GM23338 (cell line): ENCODE results near the gene OTUD4. TPM values are rescaled to one million over a fixed set of nuclear protein-coding genes. Genes with fewer than 3 reads are reported as not detected.
A peak's percentile ranks its signal among the peaks of the same experiment; 100 is the strongest.

Source experiments
- ATAC-seq: fragments of 200-7000 bp; cut with Tn5 transposase; 3 replicates; pipeline ENCODE4 v1.9.1; 2020
- DNase-seq: peaks from one replicate; pipeline ENCODE4 v3.0.0-alpha.2; 2015; ENCODE audit warnings: low spot score
- H2AFZ ChIP-seq: fragments of 200-600 bp; sonication (generic); 2 replicates; pipeline ENCODE4 v1.8.0; 2016; ENCODE audit warnings: antibody characterized with exemption, mild to moderate bottlenecking, moderate library complexity
- H3F3A ChIP-seq: fragments of 200-600 bp; sonication (generic); replicated peaks from 2 replicates; pipeline ENCODE4 v1.8.0; 2017; ENCODE audit warnings: antibody characterized with exemption, mixed run types, low read depth
- H3K27ac ChIP-seq: fragments of 200-600 bp; sonication (generic); 2 replicates; pipeline ENCODE4 v1.6.1; 2016; ENCODE audit warnings: low read depth
- H3K27me3 ChIP-seq: fragments of 200-600 bp; sonication (generic); 2 replicates; pipeline ENCODE4 v1.8.0; 2016; ENCODE audit warnings: mild to moderate bottlenecking, mixed run types, moderate library complexity; ENCODE audit not compliant: insufficient read depth
- H3K36me3 ChIP-seq: fragments of 200-600 bp; sonication (generic); 2 replicates; pipeline ENCODE4 v1.8.0; 2016; ENCODE audit warnings: mild to moderate bottlenecking; ENCODE audit not compliant: insufficient read depth
- H3K4me1 ChIP-seq: fragments of 200-600 bp; sonication (generic); 2 replicates; pipeline ENCODE4 v1.8.0; 2016; ENCODE audit warnings: mild to moderate bottlenecking, moderate library complexity; ENCODE audit not compliant: insufficient read depth
- H3K4me2 ChIP-seq: fragments of 200-600 bp; sonication (generic); 2 replicates; pipeline ENCODE4 v1.7.1; 2017; ENCODE audit warnings: mixed run types
- H3K4me3 ChIP-seq: fragments of 200-600 bp; sonication (generic); 2 replicates; pipeline ENCODE4 v1.6.1; 2016; ENCODE audit warnings: mixed run types
- H3K79me2 ChIP-seq: fragments of 200-600 bp; sonication (generic); replicated peaks from 2 replicates; pipeline ENCODE4 v1.8.0; 2017; ENCODE audit warnings: mild to moderate bottlenecking; ENCODE audit not compliant: insufficient read depth
- H3K9me2 ChIP-seq: fragments of 200-600 bp; sonication (generic); 2 replicates; pipeline ENCODE4 v1.8.0; 2017; ENCODE audit not compliant: insufficient read depth
- H4K20me1 ChIP-seq: fragments of 200-600 bp; sonication (generic); replicated peaks from 2 replicates; pipeline ENCODE4 v1.8.0; 2017; ENCODE audit warnings: mild to moderate bottlenecking; ENCODE audit not compliant: insufficient read depth
- H3K27ac Mint-ChIP-seq: 2 replicates; pipeline ENCODE4 v1.8.0; 2020; ENCODE audit warnings: inconsistent platforms, mild to moderate bottlenecking, moderate library complexity, mixed read lengths
- H3K27me3 Mint-ChIP-seq: 3 replicates; pipeline ENCODE4 v1.8.0; 2022; ENCODE audit warnings: low read depth, mild to moderate bottlenecking, moderate library complexity, mixed read lengths, inconsistent platforms; ENCODE audit not compliant: insufficient read depth, poor library complexity
- H3K36me3 Mint-ChIP-seq: 3 replicates; pipeline ENCODE4 v1.8.0; 2021; ENCODE audit warnings: low read depth, mild to moderate bottlenecking, inconsistent platforms, moderate library complexity, mixed read lengths
- H3K4me1 Mint-ChIP-seq: 3 replicates; pipeline ENCODE4 v1.8.0; 2020; ENCODE audit warnings: mild to moderate bottlenecking, inconsistent platforms, mixed read lengths
- H3K4me3 Mint-ChIP-seq: 3 replicates; pipeline ENCODE4 v1.8.0; 2021; ENCODE audit warnings: moderate library complexity, mild to moderate bottlenecking, inconsistent platforms, mixed read lengths
- H3K9me3 Mint-ChIP-seq: 3 replicates; pipeline ENCODE4 v1.8.0; 2020; ENCODE audit warnings: moderate library complexity, mild to moderate bottlenecking, inconsistent platforms, mixed read lengths
- CREB1 ChIP-seq: fragments of 250-450 bp; sonication (Bioruptor Pico); IDR thresholded peaks from 2 replicates; pipeline ENCODE4 v1.5.0; 2020; ENCODE audit warnings: low read depth, mild to moderate bottlenecking, moderate library complexity
- CTCF ChIP-seq, 2 experiments: fragments of 200-600 bp in 1 of 2; sonication (generic) in 1 of 2; conservative IDR thresholded peaks; 2 replicates each; pipeline versions ENCODE4 v1.5.1 to v1.6.1; 2016 to 2017; ENCODE audit warnings: antibody characterized with exemption in 2 of 2, low read depth in 2 of 2, mild to moderate bottlenecking in 2 of 2, moderate library complexity in 1 of 2
- EZH2phosphoT487 ChIP-seq: fragments of 200-600 bp; sonication (generic); IDR thresholded peaks from one replicate; pipeline ENCODE4 v1.8.1; 2018; ENCODE audit warnings: antibody characterized with exemption; ENCODE audit not compliant: unreplicated experiment
- JUNB ChIP-seq: IDR thresholded peaks from one replicate; pipeline ENCODE4 v1.6.1; 2016; ENCODE audit warnings: antibody characterized with exemption; ENCODE audit not compliant: unreplicated experiment
- STAT1 ChIP-seq: IDR thresholded peaks from one replicate; pipeline ENCODE4 v1.6.1; 2016; ENCODE audit warnings: antibody characterized with exemption; ENCODE audit not compliant: unreplicated experiment
- ZNF114 ChIP-seq: fragments of 250-450 bp; sonication (Bioruptor Pico); IDR thresholded peaks from 2 replicates; pipeline ENCODE4 v1.5.0; 2020; ENCODE audit warnings: mild to moderate bottlenecking, moderate library complexity
- ZNF462 ChIP-seq: fragments of 250-450 bp; sonication (Bioruptor Pico); IDR thresholded peaks from 2 replicates; pipeline ENCODE4 v1.5.0; 2020; ENCODE audit warnings: mild to moderate bottlenecking, moderate library complexity
- polyA plus RNA-seq: library from polyadenylated mRNA; unstranded; fragments of >200 nt; fragmentation: Nextera tagmentation; extraction: Ambion mirVana; gene quantifications from 2 replicates; pipeline ENCODE4 v1.2.1, GENCODE V29; 2016
- total RNA-seq: library from RNA; depleted of rRNA; stranded (reverse); fragments of >200 nt; shearing (Covaris generic); gene quantifications from 2 replicates; pipeline ENCODE4 v1.2.3, GENCODE V29; 2014

OTUD4 gene
- total and polyA plus RNA-seq, 2 experiments from 2014 or later = 17.9 to 53.2 TPM

GRCh38 chr4:145179281-145179860 is 1.0 kb downstream of the OTUD4 start:
- Histone ChIP-seq H2AFZ (peak overlapping the region; percentile 60; the same call in 1 of the 2 replicates), H3K27me3 (no peaks in the 10 kb centered on the region), H3K9me2 (no peaks in the 10 kb centered on the region), H3K27ac (no peak overlapping the region), H3K4me1 (peaks cover 8% of the 10 kb centered on the region), H3K4me3 (peak overlapping the region; percentile 80), H3K36me3 (no peaks in the 10 kb centered on the region), H4K20me1 (peaks cover 19% of the 10 kb centered on the region), H3F3A (no peaks in the 10 kb centered on the region), H3K4me2 (peak overlapping the region; percentile 92), H3K79me2 (peaks cover 51% of the 10 kb centered on the region)
- TF ChIP-seq STAT1 (no peak), CTCF (conservative IDR thresholded peaks at IDR 0.05; ENCODE audit: low read depth in 2 of 2) (no peak)
- Mint-ChIP-seq H3K9me3 (no peaks in the 10 kb centered on the region), H3K36me3 (peaks cover 7% of the 10 kb centered on the region), H3K27me3 (peaks cover 7% of the 10 kb centered on the region), H3K4me1 (peaks cover 19% of the 10 kb centered on the region), H3K4me3 (peak overlapping the region; percentile 92), H3K27ac (0 out of 2 replicates have a peak overlapping the region, but pooled peaks have one; percentile 9)
- DNase-seq = peak; percentile 48
- peak; percentile 5 for ATAC-seq

GRCh38 chr4:145178740-145179280 is 1.6 kb downstream of the OTUD4 start:
- H3K36me3 Mint-ChIP-seq = peaks cover 12% of the 10 kb centered on the region
- no peaks in the 10 kb centered on the region for H3K27me3 ChIP-seq
- H3K27ac Mint-ChIP-seq = no peak overlapping the region
- TF ChIP-seq ZNF114 (CRISPR knock-in tag) (no peak), CREB1 (CRISPR knock-in tag) (no peak), ZNF462 (CRISPR knock-in tag) (no peak), EZH2phosphoT487 (no peak), CTCF (conservative IDR thresholded peaks at IDR 0.05; ENCODE audit: low read depth in 2 of 2) (no peak), STAT1 (no peak), JUNB (no peak)
- no peaks in the 10 kb centered on the region for H3K9me2 ChIP-seq
- H3K27me3 Mint-ChIP-seq = peaks cover 6% of the 10 kb centered on the region
- no peak for DNase-seq
- H3K79me2 ChIP-seq = peaks cover 57% of the 10 kb centered on the region
- H3K4me2 ChIP-seq = peak overlapping the region; percentile 92
- no peak for ATAC-seq
- peak overlapping the region; percentile 80 for H3K4me3 ChIP-seq
- no peaks in the 10 kb centered on the region; the same call in 1 of the 2 replicates for H3K36me3 ChIP-seq
- H2AFZ ChIP-seq = no peak overlapping the region
- H4K20me1 ChIP-seq = peaks cover 19% of the 10 kb centered on the region
- peaks cover 8% of the 10 kb centered on the region for H3K4me1 ChIP-seq
- H3K27ac ChIP-seq = no peak overlapping the region
- no peaks in the 10 kb centered on the region for H3K9me3 Mint-ChIP-seq
- peak overlapping the region; percentile 92 for H3K4me3 Mint-ChIP-seq
- H3K4me1 Mint-ChIP-seq = peaks cover 19% of the 10 kb centered on the region
- H3F3A ChIP-seq = no peaks in the 10 kb centered on the region
